ENCODE results near the gene MZF1.

MZF1 gene

GRCh38 chr19:58572026-58572817 lies 913 bp downstream of the MZF1 start:
- TF ChIP-seq CTCF (IDR thresholded peaks at IDR 0.05; ENCODE audit: extremely low read depth, missing control alignments): no peak
- DNase-seq (ENCODE audit: low spot score): no peak

GRCh38 chr19:58571575-58571947 lies 1.6 kb downstream of the MZF1 start:
- no peak for DNase-seq (ENCODE audit: low spot score)
- TF ChIP-seq CTCF (IDR thresholded peaks at IDR 0.05; ENCODE audit: extremely low read depth, missing control alignments): no peak

- TF ChIP-seq CTCF (IDR thresholded peaks at IDR 0.05; ENCODE audit: extremely low read depth, missing control alignments): no peak
- DNase-seq (ENCODE audit: low spot score): no peak
Observed at GRCh38 chr19:58570770-58571574, 2.2 kb downstream of the MZF1 start.

- no peak for DNase-seq (ENCODE audit: low spot score)
- no peak for TF ChIP-seq CTCF (IDR thresholded peaks at IDR 0.05; ENCODE audit: extremely low read depth, missing control alignments)
Observed at GRCh38 chr19:58569943-58570670, 3.0 kb downstream of the MZF1 start.

GRCh38 chr19:58569191-58569942 lies 3.8 kb downstream of the MZF1 start:
- no peak for DNase-seq (ENCODE audit: low spot score)
- TF ChIP-seq CTCF (IDR thresholded peaks at IDR 0.05; ENCODE audit: extremely low read depth, missing control alignments): no peak

GRCh38 chr19:58568453-58569130 lies 4.5 kb downstream of the MZF1 start:
- no peak for TF ChIP-seq CTCF (IDR thresholded peaks at IDR 0.05; ENCODE audit: extremely low read depth, missing control alignments)
- DNase-seq (ENCODE audit: low spot score): no peak
